Nephron progenitor cell (in vitro differentiated cells): ENCODE data around the gene RBMS1.
A peak's percentile ranks its signal among the peaks of the same experiment; 100 is the strongest.

Experiments
- DNase-seq: peaks from one replicate; pipeline ENCODE4 v3.0.0; 2021
- H3K27ac Mint-ChIP-seq: 2 replicates; pipeline ENCODE4 v1.8.0; 2021; ENCODE audit warnings: mild to moderate bottlenecking, moderate library complexity, mixed read lengths
- H3K27me3 Mint-ChIP-seq: 2 replicates; pipeline ENCODE4 v1.8.0; 2021; ENCODE audit warnings: mild to moderate bottlenecking, low read depth, mixed read lengths; ENCODE audit not compliant: poor library complexity
- H3K36me3 Mint-ChIP-seq: 2 replicates; pipeline ENCODE4 v1.8.0; 2021; ENCODE audit warnings: low read depth, mixed read lengths
- H3K4me1 Mint-ChIP-seq: 2 replicates; pipeline ENCODE4 v1.8.0; 2021; ENCODE audit warnings: mixed read lengths
- H3K4me3 Mint-ChIP-seq: 2 replicates; pipeline ENCODE4 v1.8.0; 2021; ENCODE audit warnings: mild to moderate bottlenecking, moderate library complexity, mixed read lengths
- H3K9me3 Mint-ChIP-seq: 2 replicates; pipeline ENCODE4 v1.8.0; 2021; ENCODE audit warnings: mild to moderate bottlenecking, moderate library complexity, mixed read lengths
- TF ChIP-seq, protein P1 (sequence below): fragments of 200-600 bp; sonication (generic); IDR thresholded peaks from 2 replicates; pipeline ENCODE4 v1.5.0; 2021; ENCODE audit warnings: antibody characterized with exemption

Gene RBMS1

DNA sequence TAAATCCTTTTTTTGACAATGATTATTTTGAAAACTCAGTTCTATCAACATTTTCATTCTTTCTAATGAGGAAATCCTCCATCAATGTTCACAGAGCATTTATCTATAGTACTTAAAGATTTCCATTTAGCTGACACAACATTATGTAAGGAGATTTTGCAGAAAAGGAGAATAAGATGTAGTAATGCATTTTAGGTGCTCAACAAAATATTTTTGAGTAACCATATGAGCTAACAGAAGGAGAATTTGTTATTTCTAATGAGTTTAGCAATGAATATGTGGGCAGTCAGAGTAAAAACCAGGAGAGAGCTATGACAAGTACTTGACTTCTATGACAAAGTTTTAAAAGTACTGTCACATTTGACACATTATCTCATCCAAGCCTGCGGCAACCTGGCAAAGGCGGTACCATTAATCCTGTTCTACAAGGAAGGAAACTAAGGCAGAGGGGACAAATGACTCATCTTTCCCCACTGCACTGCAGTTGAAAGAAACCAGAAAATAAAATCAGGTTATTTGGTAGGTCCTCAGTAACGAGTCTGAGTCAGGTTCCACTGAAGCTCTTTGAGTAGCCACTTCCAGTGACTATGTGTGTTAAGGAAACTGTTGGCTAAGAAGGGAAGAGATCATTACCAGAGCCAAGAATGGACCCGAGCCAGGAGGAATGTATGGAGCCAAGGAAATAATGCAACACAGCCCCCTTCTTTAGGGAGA, 159.4 kb downstream of the RBMS1 start:
- Mint-ChIP-seq H3K36me3 (peaks cover 5% of the 10 kb centered on the region), H3K4me3 (no peak overlapping the region), H3K27ac (peak overlapping the region; percentile 27), H3K4me1 (peaks cover 66% of the 10 kb centered on the region), H3K27me3 (no peaks in the 10 kb centered on the region), H3K9me3 (no peaks in the 10 kb centered on the region)
- no peak for DNase-seq
- TF ChIP-seq, protein P1, sequence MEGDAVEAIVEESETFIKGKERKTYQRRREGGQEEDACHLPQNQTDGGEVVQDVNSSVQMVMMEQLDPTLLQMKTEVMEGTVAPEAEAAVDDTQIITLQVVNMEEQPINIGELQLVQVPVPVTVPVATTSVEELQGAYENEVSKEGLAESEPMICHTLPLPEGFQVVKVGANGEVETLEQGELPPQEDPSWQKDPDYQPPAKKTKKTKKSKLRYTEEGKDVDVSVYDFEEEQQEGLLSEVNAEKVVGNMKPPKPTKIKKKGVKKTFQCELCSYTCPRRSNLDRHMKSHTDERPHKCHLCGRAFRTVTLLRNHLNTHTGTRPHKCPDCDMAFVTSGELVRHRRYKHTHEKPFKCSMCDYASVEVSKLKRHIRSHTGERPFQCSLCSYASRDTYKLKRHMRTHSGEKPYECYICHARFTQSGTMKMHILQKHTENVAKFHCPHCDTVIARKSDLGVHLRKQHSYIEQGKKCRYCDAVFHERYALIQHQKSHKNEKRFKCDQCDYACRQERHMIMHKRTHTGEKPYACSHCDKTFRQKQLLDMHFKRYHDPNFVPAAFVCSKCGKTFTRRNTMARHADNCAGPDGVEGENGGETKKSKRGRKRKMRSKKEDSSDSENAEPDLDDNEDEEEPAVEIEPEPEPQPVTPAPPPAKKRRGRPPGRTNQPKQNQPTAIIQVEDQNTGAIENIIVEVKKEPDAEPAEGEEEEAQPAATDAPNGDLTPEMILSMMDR: no peak

DNA sequence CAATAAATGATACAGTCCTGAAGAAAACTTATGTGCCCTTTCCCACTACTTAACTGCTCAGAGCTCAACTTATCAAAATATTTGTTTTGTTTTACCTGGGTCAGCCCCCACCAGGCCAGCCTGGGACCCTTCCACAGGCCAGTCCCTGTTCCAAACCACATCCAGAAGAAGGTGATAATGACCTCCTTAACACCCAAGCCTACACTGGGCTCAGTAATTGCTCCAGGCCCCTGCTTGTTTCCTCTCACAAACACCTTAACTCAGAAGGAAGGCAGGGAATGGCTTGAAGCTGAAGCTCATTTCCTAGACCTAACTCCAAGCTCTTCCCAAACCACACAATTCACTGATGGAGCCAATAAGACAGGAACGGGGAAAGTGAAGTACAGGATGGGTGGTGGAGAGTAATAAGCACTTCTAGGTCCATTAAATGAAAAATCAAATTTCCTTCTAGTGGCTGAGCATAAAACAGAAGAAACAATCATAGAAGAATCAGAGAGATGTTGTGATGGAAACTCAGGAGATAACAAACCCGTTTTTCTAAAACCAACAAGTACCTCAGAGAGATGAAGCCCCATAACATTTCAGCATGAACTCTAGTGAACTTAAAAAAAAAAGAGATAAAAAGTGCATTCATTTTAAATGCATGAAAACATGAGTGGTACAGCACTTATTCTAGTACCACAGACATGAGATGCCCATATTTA, 160.1 kb downstream of the RBMS1 start:
- peaks cover 66% of the 10 kb centered on the region for H3K4me1 Mint-ChIP-seq
- peak overlapping the region; percentile 94 for H3K27ac Mint-ChIP-seq

DNA sequence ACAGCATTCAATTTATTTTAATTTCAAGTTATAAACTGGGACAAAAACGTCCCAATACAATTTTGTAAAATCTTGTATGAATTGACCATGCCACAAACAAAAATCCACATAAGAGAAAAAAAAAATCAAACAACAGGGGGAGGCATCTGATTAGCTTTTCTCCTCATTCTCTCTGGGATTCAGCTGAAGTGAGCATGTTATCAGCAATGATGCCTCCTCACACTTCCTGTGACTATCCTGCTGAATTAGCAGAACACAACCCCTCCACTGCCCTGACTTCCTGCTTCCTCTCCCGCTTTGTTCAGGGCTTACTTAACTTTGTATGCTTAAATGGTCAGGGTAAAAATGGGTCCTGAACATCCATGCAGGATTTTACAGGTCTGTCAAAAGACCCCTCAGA, 161.3 kb downstream of the RBMS1 start:
- H3K27me3 Mint-ChIP-seq: no peaks in the 10 kb centered on the region
- DNase-seq: no peak
- H3K4me1 Mint-ChIP-seq: peaks cover 73% of the 10 kb centered on the region
- no peak overlapping the region for H3K4me3 Mint-ChIP-seq
- peak overlapping the region; percentile 95 for H3K27ac Mint-ChIP-seq
- TF ChIP-seq, protein P1: no peak
- H3K9me3 Mint-ChIP-seq: no peaks in the 10 kb centered on the region
- H3K36me3 Mint-ChIP-seq: peaks cover 5% of the 10 kb centered on the region

More for the DNA sequence above, 160.1 kb downstream of the RBMS1 start:
- no peaks in the 10 kb centered on the region for H3K9me3 Mint-ChIP-seq
- no peaks in the 10 kb centered on the region for H3K27me3 Mint-ChIP-seq
- TF ChIP-seq, protein P1: no peak
- DNase-seq: no peak
- peaks cover 5% of the 10 kb centered on the region for H3K36me3 Mint-ChIP-seq
- H3K4me3 Mint-ChIP-seq: no peak overlapping the region

DNA sequence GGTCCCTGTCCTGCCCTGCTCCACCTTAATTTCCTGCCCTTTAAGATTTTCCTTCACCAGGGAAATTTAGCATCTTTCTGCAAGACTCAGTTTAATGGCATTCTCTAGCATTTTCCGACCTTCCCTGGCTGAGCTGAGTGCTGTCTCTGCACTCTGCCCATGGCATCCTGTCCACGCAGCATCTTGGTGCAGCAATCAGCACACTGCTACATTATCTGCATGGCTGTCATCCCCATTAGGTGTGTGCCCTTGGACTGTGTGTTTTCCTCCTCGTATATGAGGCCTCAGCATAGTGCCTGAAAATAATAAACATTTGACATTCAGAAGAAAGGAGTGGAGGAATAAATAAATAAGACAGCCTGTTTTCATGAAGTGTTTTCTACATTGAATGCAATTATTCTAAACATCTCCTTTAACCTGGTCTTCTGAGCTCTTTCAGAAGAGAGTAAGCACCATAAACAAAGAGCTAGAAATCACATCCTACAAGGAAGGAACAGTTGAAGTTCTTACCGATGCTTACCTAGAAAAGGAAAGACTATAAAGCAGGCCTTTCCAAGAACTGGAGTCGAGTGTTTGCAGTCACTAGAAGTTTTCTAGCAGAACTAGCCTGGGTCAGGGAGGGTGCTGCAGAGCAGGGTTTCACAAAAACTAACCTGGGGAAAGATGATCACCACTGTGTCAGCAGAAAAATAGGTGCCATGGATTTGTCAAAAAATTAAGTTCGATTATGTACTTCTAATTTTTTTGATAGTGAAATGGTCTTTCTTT, 162.2 kb downstream of the RBMS1 start:
- Mint-ChIP-seq H3K4me3 (no peak overlapping the region), H3K9me3 (no peaks in the 10 kb centered on the region), H3K36me3 (peaks cover 5% of the 10 kb centered on the region), H3K4me1 (peaks cover 76% of the 10 kb centered on the region), H3K27me3 (no peaks in the 10 kb centered on the region), H3K27ac (peak overlapping the region; percentile 89)
- TF ChIP-seq, protein P1: no peak
- DNase-seq: no peak

DNA sequence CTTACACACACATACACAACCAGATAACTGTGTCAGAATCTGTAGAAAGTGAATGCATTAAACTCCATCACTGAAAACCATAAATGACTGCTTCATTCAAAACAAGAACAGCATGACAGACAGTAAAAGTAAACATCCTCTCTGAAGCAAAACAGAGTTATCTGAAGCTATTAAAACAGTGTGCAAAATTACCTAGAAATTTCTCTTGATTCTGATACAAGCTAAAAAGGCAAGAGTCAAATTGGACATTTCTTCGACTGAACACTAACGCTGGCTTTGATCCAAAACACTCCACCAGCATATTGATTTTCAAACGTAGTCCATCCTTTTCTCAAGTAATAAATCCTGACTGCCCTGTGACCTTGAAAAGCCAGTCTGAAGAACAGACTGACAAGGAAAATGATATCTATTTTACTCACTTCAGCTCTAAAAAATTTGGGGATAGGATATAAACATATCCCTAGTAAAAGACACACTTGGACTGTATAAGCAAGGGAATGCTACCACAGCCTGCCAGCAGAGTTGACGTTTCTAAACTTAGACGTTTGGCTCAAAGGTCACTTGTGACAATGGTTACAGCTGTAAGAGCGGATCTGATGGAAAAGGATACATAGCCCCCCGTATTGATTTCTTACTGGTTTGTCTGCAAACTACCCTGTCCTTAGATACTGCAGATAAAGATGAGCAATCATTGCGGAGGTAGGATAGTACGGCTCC, 164.6 kb downstream of the RBMS1 start:
- Mint-ChIP-seq H3K4me1 (peaks cover 87% of the 10 kb centered on the region), H3K27ac (no peak overlapping the region), H3K9me3 (no peaks in the 10 kb centered on the region), H3K36me3 (peaks cover 5% of the 10 kb centered on the region), H3K27me3 (no peaks in the 10 kb centered on the region), H3K4me3 (no peak overlapping the region)
- no peak for DNase-seq
- TF ChIP-seq, protein P1: no peak
